ENCODE measurements around the gene LRRC2.

GRCh38 chr3:46613313-46614005 lies 47.4 kb upstream of the LRRC2 start:
- TF ChIP-seq POLR2A (IDR thresholded peaks at IDR 0.05; ENCODE audit: low read depth, low read length) = no peak
- no peak for TF ChIP-seq TAF1 (IDR thresholded peaks at IDR 0.05; ENCODE audit: low read depth, low read length)
- TF ChIP-seq POLR2AphosphoS5 (IDR thresholded peaks at IDR 0.05; ENCODE audit: low read depth, low read length) = no peak
- TF ChIP-seq PAX5 (IDR thresholded peaks at IDR 0.05; ENCODE audit: insufficient read depth, low read length, severe bottlenecking) = no peak

Measured in GM12891 (cell line).